ENCODE measurements around the gene OPRL1.

DNA sequence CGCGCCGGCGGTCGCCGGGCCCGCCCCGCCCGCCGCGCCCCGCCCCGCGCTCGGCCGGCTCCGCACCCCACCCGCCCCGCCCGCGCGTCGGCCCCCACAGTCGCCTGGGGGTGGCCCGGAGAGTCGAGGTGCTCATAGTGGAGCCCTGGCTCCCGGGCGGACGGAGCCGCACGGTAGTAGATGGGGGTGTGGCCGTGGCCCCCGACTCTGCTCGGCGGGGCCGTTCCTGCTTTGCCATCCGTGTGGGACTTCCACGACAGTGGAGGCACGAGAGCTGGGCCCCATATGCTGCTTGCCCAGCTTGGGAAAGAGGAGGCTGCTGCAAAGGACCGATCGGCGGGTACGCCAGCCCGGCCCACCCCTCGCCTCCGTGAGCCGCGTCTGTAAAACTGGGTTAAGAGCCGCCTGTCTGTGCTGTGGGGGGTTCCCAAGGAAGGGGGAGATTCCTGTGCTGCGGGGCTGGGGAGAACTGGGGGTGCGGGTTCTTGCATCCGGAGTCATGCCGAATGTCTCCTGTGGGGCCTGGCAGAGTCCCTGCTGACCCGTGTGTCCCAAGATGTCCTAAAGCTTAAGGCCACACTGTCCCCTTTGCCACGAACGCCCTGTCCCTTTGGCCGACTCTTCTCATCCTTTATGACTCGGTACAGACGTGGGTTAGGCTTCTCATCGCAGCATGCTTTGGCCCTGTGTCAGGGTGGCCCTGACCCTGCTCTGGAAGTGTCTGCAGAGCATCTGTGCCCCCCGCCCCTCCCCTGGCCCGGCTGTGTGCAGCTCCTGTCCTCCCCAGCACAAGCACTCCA lies at the start of gene OPRL1:
- TF ChIP-seq CTCF (IDR thresholded peaks at IDR 0.05; ENCODE audit: insufficient read depth, low read length, poor library complexity, severe bottlenecking), result no peak
- no peak for TF ChIP-seq EZH2phosphoT487 (conservative IDR thresholded peaks at IDR 0.05; ENCODE audit: low read length)
